ENCODE results near the gene NELFE. TPM values are rescaled to one million over a fixed set of nuclear protein-coding genes. Genes with fewer than 3 reads are reported as not detected.

NELFE gene
- total and polyA plus RNA-seq, 2 of the 13 experiments (the other 11 are each of a cell fraction or from before 2014, with no cell fraction given): 51.3 to 69.8 TPM

- TF ChIP-seq LRRFIP1 (CRISPR knock-in tag; conservative IDR thresholded peaks at IDR 0.05) (no peak), KAT7 (CRISPR knock-in tag; IDR thresholded peaks at IDR 0.05; ENCODE audit: borderline replicate concordance) (no peak), MTERF4 (CRISPR knock-in tag; IDR thresholded peaks at IDR 0.05) (no peak), ZNF335 (CRISPR knock-in tag; IDR thresholded peaks at IDR 0.05) (no peak), ZNF678 (CRISPR knock-in tag; IDR thresholded peaks at IDR 0.05) (no peak), ZNF646 (CRISPR knock-in tag; IDR thresholded peaks at IDR 0.05) (no peak), CREBL2 (CRISPR knock-in tag; IDR thresholded peaks at IDR 0.05; ENCODE audit: borderline replicate concordance) (no peak), AKAP8 (CRISPR knock-in tag; IDR thresholded peaks at IDR 0.05) (0 out of 2 replicates have a peak, but pooled peaks have one; percentile 61), RERE (CRISPR knock-in tag; IDR thresholded peaks at IDR 0.05; ENCODE audit: low read depth) (no peak), NFE2L2 (IDR thresholded peaks at IDR 0.05; ENCODE audit: low read length) (no peak), CBX5 (CRISPR knock-in tag; IDR thresholded peaks at IDR 0.05; ENCODE audit: borderline replicate concordance) (peak; percentile 44; the same call in 1 of the 2 replicates), ELF4 (CRISPR knock-in tag; IDR thresholded peaks at IDR 0.05; ENCODE audit: borderline replicate concordance) (no peak), MXI1 (IDR thresholded peaks at IDR 0.05; ENCODE audit: borderline replicate concordance, low read depth, low read length) (no peak; the same call in 2 of the 3 replicates)
These were observed 6.5 kb downstream of the NELFE start (continued) for GRCh38 chr6:31952140-31952805.
